Mesenchymal stem cell (in vitro differentiated cells and primary cell): ENCODE data around the gene UBE2L3.
"Not testable (repeated sequence)": the region's sequence is repeated elsewhere in the genome, so short reads cannot be mapped to it uniquely, and the experiment has no call there.

Experiments
- DNase-seq: peaks from one replicate; pipeline ENCODE4 v3.0.0-alpha.2; 2013
- H2AFZ ChIP-seq: one replicate; pipeline ENCODE4 v1.6.1; 2013; ENCODE audit warnings: low read depth, mild to moderate bottlenecking, control low read depth, inconsistent platforms, low read length, moderate library complexity
- H2AK5ac ChIP-seq: 2 replicates; pipeline ENCODE4 v1.6.1; 2013; ENCODE audit warnings: low read length, moderate library complexity, mild to moderate bottlenecking, inconsistent platforms; ENCODE audit not compliant: severe bottlenecking
- H2BK120ac ChIP-seq: one replicate; pipeline ENCODE4 v1.6.1; 2013; ENCODE audit warnings: low read depth, mild to moderate bottlenecking, inconsistent platforms, low read length, moderate library complexity
- H2BK12ac ChIP-seq, 2 experiments: one replicate each; pipeline ENCODE4 v1.6.1; 2013; ENCODE audit warnings: inconsistent platforms in 2 of 2, low read length in 2 of 2, mild to moderate bottlenecking in 2 of 2, moderate library complexity in 2 of 2, control low read depth in 1 of 2
- H2BK15ac ChIP-seq: one replicate; pipeline ENCODE4 v1.6.1; 2013; ENCODE audit warnings: mild to moderate bottlenecking, low read depth, inconsistent platforms; ENCODE audit not compliant: poor library complexity, severe bottlenecking
- H2BK5ac ChIP-seq: 2 replicates; pipeline ENCODE4 v1.6.1; 2013; ENCODE audit warnings: low read depth, mild to moderate bottlenecking, low read length, control low read depth, inconsistent platforms; ENCODE audit not compliant: poor library complexity, severe bottlenecking
- H3K14ac ChIP-seq, 2 experiments: one replicate each; pipeline ENCODE4 v1.6.1; 2013; ENCODE audit warnings: inconsistent platforms in 2 of 2, low read length in 2 of 2, control low read depth in 1 of 2, mild to moderate bottlenecking in 1 of 2, moderate library complexity in 1 of 2
- H3K18ac ChIP-seq, 2 experiments: one replicate each; pipeline ENCODE4 v1.6.1; 2013; ENCODE audit warnings: inconsistent platforms in 2 of 2, low read length in 2 of 2, control low read depth in 1 of 2, low read depth in 1 of 2, mild to moderate bottlenecking in 1 of 2
- H3K23ac ChIP-seq, 2 experiments: one replicate each; pipeline ENCODE4 v1.6.1; 2013; ENCODE audit warnings: inconsistent platforms in 2 of 2, low read length in 2 of 2, mild to moderate bottlenecking in 2 of 2, moderate library complexity in 2 of 2, control low read depth in 1 of 2
- H3K27ac ChIP-seq: 2 replicates; pipeline ENCODE4 v1.5.1; 2013; ENCODE audit warnings: mild to moderate bottlenecking, moderate library complexity, low read length, control low read depth, inconsistent platforms; ENCODE audit not compliant: poor library complexity, severe bottlenecking
- H3K27me3 ChIP-seq, 2 experiments: 2 replicates each; pipeline versions ENCODE4 v1.6.1 to v1.7.0; 2013; ENCODE audit warnings: low read length in 2 of 2, mild to moderate bottlenecking in 2 of 2, moderate library complexity in 2 of 2, control low read depth in 1 of 2, inconsistent platforms in 1 of 2; ENCODE audit not compliant: control insufficient read depth in 1 of 2, insufficient read depth in 1 of 2
- H3K36me3 ChIP-seq, 2 experiments: 2 replicates each; pipeline versions ENCODE4 v1.6.1 to v1.7.0; 2013; ENCODE audit warnings: low read length in 2 of 2, control low read depth in 1 of 2, inconsistent platforms in 1 of 2, low read depth in 1 of 2, mild to moderate bottlenecking in 1 of 2; ENCODE audit not compliant: insufficient read depth in 2 of 2, control insufficient read depth in 1 of 2
- H3K4ac ChIP-seq, 2 experiments: one replicate each; pipeline ENCODE4 v1.6.1; 2013; ENCODE audit warnings: inconsistent platforms in 2 of 2, low read length in 2 of 2, mild to moderate bottlenecking in 2 of 2, moderate library complexity in 2 of 2, control low read depth in 1 of 2, low read depth in 1 of 2
- H3K4me1 ChIP-seq: 2 replicates; pipeline ENCODE4 v1.6.1; 2013; ENCODE audit warnings: low read depth, low read length, control low read depth; ENCODE audit not compliant: control insufficient read depth, insufficient read depth
- H3K4me2 ChIP-seq: 2 replicates; pipeline ENCODE4 v1.6.1; 2013; ENCODE audit warnings: low read length, mild to moderate bottlenecking, inconsistent platforms; ENCODE audit not compliant: poor library complexity, severe bottlenecking
- H3K4me3 ChIP-seq, 2 experiments: 2 replicates each; pipeline versions ENCODE4 v1.5.1 to v1.7.0; 2013; ENCODE audit warnings: low read length in 2 of 2, mild to moderate bottlenecking in 2 of 2, control low read depth in 1 of 2, low read depth in 1 of 2; ENCODE audit not compliant: insufficient read depth in 1 of 2
- H3K79me1 ChIP-seq: replicated peaks from 2 replicates; pipeline ENCODE4 v1.6.1; 2013; ENCODE audit warnings: mild to moderate bottlenecking, control low read depth, low read length, inconsistent platforms; ENCODE audit not compliant: poor library complexity, severe bottlenecking
- H3K9ac ChIP-seq: 2 replicates; pipeline ENCODE4 v1.7.0; 2013; ENCODE audit warnings: mild to moderate bottlenecking, low read length, moderate library complexity
- H3K9me3 ChIP-seq: 2 replicates; pipeline ENCODE4 v1.7.0; 2013; ENCODE audit warnings: mild to moderate bottlenecking, low read length; ENCODE audit not compliant: control insufficient read depth
- H4K8ac ChIP-seq: one replicate; pipeline ENCODE4 v1.6.1; 2013; ENCODE audit warnings: inconsistent platforms, mild to moderate bottlenecking, low read length, moderate library complexity
- H4K91ac ChIP-seq: one replicate; pipeline ENCODE4 v1.6.1; 2013; ENCODE audit warnings: mild to moderate bottlenecking, low read length, inconsistent platforms
- WGBS: methylation state at CpG from one replicate; pipeline ENCODE4 v1.1.7; 2013; ENCODE audit warnings: mixed read lengths; 5-methylcytosine and 5-hydroxymethylcytosine counted together

Gene UBE2L3

GRCh38 chr22:21560657-21561056, 6.9 kb upstream of the UBE2L3 start:
- H2BK12ac ChIP-seq, H3K4me1 ChIP-seq, DNase-seq, H3K4me3 ChIP-seq, H3K36me3 ChIP-seq, H3K4ac ChIP-seq, H3K18ac ChIP-seq, H4K91ac ChIP-seq, H3K27me3 ChIP-seq, H2BK15ac ChIP-seq, H3K23ac ChIP-seq, H3K14ac ChIP-seq, H3K9ac ChIP-seq, H2AFZ ChIP-seq, H4K8ac ChIP-seq, H3K79me1 ChIP-seq, H2AK5ac ChIP-seq, H3K27ac ChIP-seq, H2BK5ac ChIP-seq, H3K4me2 ChIP-seq, H3K9me3 ChIP-seq, H2BK120ac ChIP-seq: not testable (repeated sequence)
- no CpG with 5 or more reads among the region's 3 CpGs for WGBS

DNA sequence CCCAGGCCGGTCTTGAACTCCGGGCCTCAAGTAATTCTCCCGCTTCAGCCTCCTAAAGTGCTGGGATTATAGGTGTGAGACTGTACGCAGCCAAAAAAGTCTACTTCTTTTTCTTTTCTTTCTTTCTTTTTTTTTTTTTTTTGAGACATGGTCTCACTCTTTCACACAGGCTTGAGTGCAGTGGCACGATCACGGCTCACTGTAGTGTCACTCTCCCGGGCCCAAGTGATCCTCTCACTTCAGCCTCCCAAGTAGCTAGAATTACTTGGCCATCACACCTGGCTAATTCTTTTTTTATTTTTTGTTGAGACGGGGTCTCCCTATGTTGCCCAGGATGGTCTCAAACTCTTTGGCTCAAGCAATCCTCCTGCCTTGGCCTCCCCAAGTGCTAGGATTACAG, 3.6 kb upstream of the UBE2L3 start:
- H3K9ac ChIP-seq = no peak overlapping the region
- no peak overlapping the region for H2AFZ ChIP-seq
- H3K27ac ChIP-seq = no peak overlapping the region
- no peak overlapping the region for H3K23ac ChIP-seq
- H3K14ac ChIP-seq = no peak overlapping the region
- no peak overlapping the region for H2BK15ac ChIP-seq
- H3K27me3 ChIP-seq = no peaks in the 10 kb centered on the region
- no peak overlapping the region for H2BK120ac ChIP-seq
- no peaks in the 10 kb centered on the region for H3K36me3 ChIP-seq
- no peak overlapping the region for H2BK5ac ChIP-seq
- no peaks in the 10 kb centered on the region for H3K9me3 ChIP-seq
- H3K4me2 ChIP-seq = no peak overlapping the region
- H2AK5ac ChIP-seq = no peak overlapping the region
- H2BK12ac ChIP-seq = no peak overlapping the region
- no peak overlapping the region for H3K4me3 ChIP-seq
- H4K91ac ChIP-seq = no peak overlapping the region
- H3K18ac ChIP-seq = no peak overlapping the region
- 99% methylated on average over 8 of the region's 8 CpGs for WGBS
- peaks cover 4% of the 10 kb centered on the region for H3K4me1 ChIP-seq
- no peaks in the 10 kb centered on the region for H3K79me1 ChIP-seq
- H4K8ac ChIP-seq = no peak overlapping the region
- no peak for DNase-seq
- H3K4ac ChIP-seq = no peak overlapping the region

DNA sequence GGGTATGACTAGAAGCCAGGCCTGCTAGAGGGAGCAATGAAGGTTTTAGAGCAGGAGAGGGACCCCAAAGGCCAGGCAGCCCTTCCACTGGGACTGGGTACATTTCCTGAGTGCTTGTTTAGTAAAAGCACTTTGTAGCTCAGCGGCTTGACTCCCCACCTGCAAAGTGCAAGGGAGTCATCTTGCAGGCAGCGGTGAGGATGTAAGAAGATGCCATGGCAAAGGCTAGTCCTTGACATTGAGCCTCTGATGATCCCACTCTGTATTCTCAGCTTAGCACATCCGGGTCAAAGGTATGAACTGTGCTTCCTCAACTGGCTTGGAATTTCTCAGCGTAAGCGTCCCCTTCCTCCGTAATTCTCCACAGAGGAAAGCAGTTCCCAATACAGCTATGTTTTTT, 3.1 kb upstream of the UBE2L3 start:
- no peak overlapping the region for H2AK5ac ChIP-seq
- no peak for DNase-seq
- no peak overlapping the region for H3K4ac ChIP-seq
- H3K9me3 ChIP-seq = no peaks in the 10 kb centered on the region
- no peak overlapping the region for H4K91ac ChIP-seq
- H2BK12ac ChIP-seq = no peak overlapping the region
- peaks cover 0 to 2% of the 10 kb centered on the region in 2 experiments for H3K36me3 ChIP-seq
- no peaks in the 10 kb centered on the region for H3K79me1 ChIP-seq
- H3K27ac ChIP-seq = no peak overlapping the region
- WGBS = 88% methylated on average over 6 of the region's 6 CpGs
- H3K27me3 ChIP-seq = no peaks in the 10 kb centered on the region
- H3K18ac ChIP-seq = no peak overlapping the region
- H3K4me2 ChIP-seq = no peak overlapping the region
- no peak overlapping the region for H2BK120ac ChIP-seq
- no peak overlapping the region for H2BK5ac ChIP-seq
- H3K4me3 ChIP-seq = no peak overlapping the region
- H3K14ac ChIP-seq = no peak overlapping the region
- H3K9ac ChIP-seq = no peak overlapping the region
- H2BK15ac ChIP-seq = no peak overlapping the region
- H4K8ac ChIP-seq = no peak overlapping the region
- H3K4me1 ChIP-seq = peaks cover 7% of the 10 kb centered on the region
- no peak overlapping the region for H3K23ac ChIP-seq
- no peak overlapping the region for H2AFZ ChIP-seq

DNA sequence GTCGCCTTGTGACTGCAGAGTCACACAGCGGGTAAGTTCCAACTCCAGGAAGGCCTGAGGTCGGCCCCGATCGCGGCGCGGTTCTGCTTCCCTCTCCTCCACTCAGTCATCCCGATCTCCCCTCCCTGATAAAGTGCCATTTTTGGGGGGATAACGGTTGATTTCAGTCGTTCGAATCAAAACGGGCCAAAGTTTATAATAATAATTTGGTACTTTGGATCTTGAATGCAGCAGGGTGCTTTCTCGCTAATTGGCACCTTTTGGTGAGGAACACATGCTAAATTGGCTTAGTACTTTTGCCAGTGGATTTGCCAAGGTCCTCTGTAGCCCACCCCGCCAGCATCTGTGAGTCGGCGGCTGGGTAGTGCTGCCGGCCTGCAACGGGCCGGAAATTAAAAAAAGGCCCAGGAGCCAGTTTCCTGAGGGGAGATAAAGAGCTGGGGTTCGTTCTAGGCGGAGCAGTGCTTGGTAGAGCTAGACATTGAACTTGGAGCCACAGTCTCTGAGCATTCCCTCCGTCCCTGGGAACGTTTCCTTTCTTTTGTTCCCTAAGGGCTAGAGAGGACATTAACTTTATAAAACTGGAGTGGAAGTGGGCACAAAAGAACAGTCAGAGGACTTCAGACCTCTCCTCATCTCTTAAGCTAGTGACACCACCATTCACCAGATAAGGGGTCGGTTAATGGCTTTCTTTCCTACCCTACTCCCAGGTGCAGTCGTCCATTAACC, 997 bp downstream of the UBE2L3 start:
- H2BK120ac ChIP-seq = no peak overlapping the region
- H4K8ac ChIP-seq = no peak overlapping the region
- no peaks in the 10 kb centered on the region for H3K79me1 ChIP-seq
- H2BK5ac ChIP-seq = peak overlapping the region; percentile 95
- 3% methylated on average over 18 of the region's 26 CpGs for WGBS
- no peak overlapping the region for H2BK15ac ChIP-seq
- peak overlapping the region; percentile 93 to 96 for H3K4me3 ChIP-seq
- peak overlapping the region in 1 of 2 experiments; percentile 26 for H3K14ac ChIP-seq
- no peak overlapping the region for H2BK12ac ChIP-seq
- H3K18ac ChIP-seq = peak overlapping the region; percentile 88 to 99
- H3K27ac ChIP-seq = peak overlapping the region; percentile 83
- H3K9me3 ChIP-seq = no peaks in the 10 kb centered on the region
- H3K4me2 ChIP-seq = peak overlapping the region; percentile 85
- peak overlapping the region; percentile 51 to 98 for H3K4ac ChIP-seq
- peaks cover 0 to 23% of the 10 kb centered on the region in 2 experiments for H3K36me3 ChIP-seq
- peak; percentile 51 for DNase-seq
- peak overlapping the region; percentile 67 for H2AK5ac ChIP-seq
- H3K27me3 ChIP-seq = no peaks in the 10 kb centered on the region
- peak overlapping the region; percentile 77 for H4K91ac ChIP-seq
- H2AFZ ChIP-seq = no peak overlapping the region
- H3K23ac ChIP-seq = peak overlapping the region; percentile 74 to 91
- H3K9ac ChIP-seq = peak overlapping the region; percentile 100
- H3K4me1 ChIP-seq = peaks cover 20% of the 10 kb centered on the region
